GM18858 (cell line): ENCODE data around the gene MRE11.
"Not testable (repeated sequence)": the region's sequence is repeated elsewhere in the genome, so short reads cannot be mapped to it uniquely, and the experiment has no call there.

ENCODE experiments used
- ATAC-seq: cut with Tn5 transposase; IDR thresholded peaks from one replicate; pipeline ENCODE4 v1.9.1; 2021; ENCODE audit not compliant: unreplicated experiment

Gene MRE11

GRCh38 chr11:94507485-94507884 is 13.8 kb upstream of the MRE11 start:
- ATAC-seq: no peak

- not testable (repeated sequence) for ATAC-seq
Observed at GRCh38 chr11:94506513-94506912, 12.9 kb upstream of the MRE11 start.

- peak; percentile 45 for ATAC-seq
Observed at GRCh38 chr11:94504689-94505293, 11.1 kb upstream of the MRE11 start.

- ATAC-seq: no peak
Observed at GRCh38 chr11:94501522-94501921, 7.9 kb upstream of the MRE11 start.

GRCh38 chr11:94500181-94500580 is 6.5 kb upstream of the MRE11 start:
- no peak for ATAC-seq

GRCh38 chr11:94494126-94494680 is 559 bp upstream of the MRE11 start:
- peak; percentile 41 for ATAC-seq

GRCh38 chr11:94486068-94486467 is 7.6 kb downstream of the MRE11 start:
- ATAC-seq: no peak

GRCh38 chr11:94481342-94481741 is 12.3 kb downstream of the MRE11 start:
- ATAC-seq: no peak

- no peak for ATAC-seq
Observed at GRCh38 chr11:94477624-94478023, 16.0 kb downstream of the MRE11 start.

GRCh38 chr11:94472916-94473799 is 20.5 kb downstream of the MRE11 start:
- peak; percentile 78 for ATAC-seq

- peak; percentile 82 for ATAC-seq
Observed at GRCh38 chr11:94469416-94469815, 24.2 kb downstream of the MRE11 start.

GRCh38 chr11:94459576-94459975 is 34.1 kb downstream of the MRE11 start:
- no peak for ATAC-seq

GRCh38 chr11:94457118-94458029 is 36.3 kb downstream of the MRE11 start:
- no peak for ATAC-seq

GRCh38 chr11:94455861-94456260 is 37.8 kb downstream of the MRE11 start:
- no peak for ATAC-seq

GRCh38 chr11:94454301-94454700 is 39.3 kb downstream of the MRE11 start:
- ATAC-seq: no peak

GRCh38 chr11:94452988-94453387 is 40.7 kb downstream of the MRE11 start:
- no peak for ATAC-seq

- no peak for ATAC-seq
Observed at GRCh38 chr11:94450048-94450447, 43.6 kb downstream of the MRE11 start.

- no peak for ATAC-seq
Observed at GRCh38 chr11:94449437-94449836, 44.2 kb downstream of the MRE11 start.

- no peak for ATAC-seq
Observed at GRCh38 chr11:94449029-94449428, 44.6 kb downstream of the MRE11 start.

- no peak for ATAC-seq
Observed at GRCh38 chr11:94447149-94447548, 46.5 kb downstream of the MRE11 start.

GRCh38 chr11:94445641-94446040 is 48.0 kb downstream of the MRE11 start:
- no peak for ATAC-seq
